ENCODE results near the gene EFCAB12.

DNA sequence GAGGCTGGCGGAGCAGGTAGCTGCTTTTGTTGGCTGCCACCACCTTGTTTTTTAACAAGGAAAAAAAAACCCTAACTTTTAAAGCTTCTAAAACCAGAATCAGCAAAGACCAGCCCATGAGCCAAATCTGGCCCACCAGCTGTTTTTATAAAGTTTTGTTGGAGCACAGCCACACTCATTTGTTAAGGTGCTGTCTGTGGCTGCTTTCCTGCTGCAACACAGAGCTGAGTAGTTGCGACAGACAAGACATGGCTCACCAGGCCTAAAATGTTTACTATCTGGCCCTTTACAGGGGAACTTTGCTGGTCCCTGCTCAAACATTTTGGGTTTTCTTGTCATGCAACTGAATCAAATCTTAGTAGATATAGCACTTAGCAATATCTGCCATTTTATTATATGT, 18.9 kb downstream of the EFCAB12 start:
- no peak for TF ChIP-seq POLR2AphosphoS5 (IDR thresholded peaks at IDR 0.05; ENCODE audit: low read depth, low read length)
- no peak for TF ChIP-seq FOXP2 (optimal IDR thresholded peaks at IDR 0.05; ENCODE audit: borderline replicate concordance, extremely low read depth, extremely low read length, insufficient read depth)
- no peak for TF ChIP-seq SIN3A (IDR thresholded peaks at IDR 0.05; ENCODE audit: borderline replicate concordance, insufficient read depth, low read length)
